ENCODE measurements around the gene FJX1. TPM values are rescaled to one million over a fixed set of nuclear protein-coding genes. Genes with fewer than 3 reads are reported as not detected.
A peak's percentile ranks its signal among the peaks of the same experiment; 100 is the strongest.

The FJX1 gene
- total RNA-seq, 1 donor from 2014 or later, result 34.3 TPM

DNA sequence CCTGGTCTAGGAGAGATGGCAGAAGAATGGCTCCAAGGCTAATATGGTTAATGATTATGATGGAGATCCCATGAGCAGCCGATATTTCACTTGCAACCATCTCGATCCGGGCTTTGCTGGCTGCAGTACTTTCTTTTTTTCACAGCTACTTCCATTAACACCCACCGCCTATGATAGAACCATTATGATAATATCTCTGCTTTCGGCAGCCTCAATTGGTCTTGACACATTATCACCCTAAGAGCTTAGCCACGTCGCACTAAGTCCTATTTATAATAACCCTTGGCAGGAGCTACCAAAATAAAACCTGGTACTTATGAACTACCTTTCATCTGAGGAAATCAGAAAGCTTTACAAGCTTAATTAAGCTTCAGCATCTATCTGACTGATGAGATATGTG is 7.6 kb upstream of the FJX1 start:
- H3K27ac Mint-ChIP-seq (ENCODE audit: unreplicated experiment), result no peak overlapping the region
- no peak overlapping the region for H3K4me3 Mint-ChIP-seq (ENCODE audit: unreplicated experiment)
- H3K36me3 Mint-ChIP-seq (ENCODE audit: low read depth, unreplicated experiment), result no peaks in the 10 kb centered on the region
- no peak for TF ChIP-seq CTCF (IDR thresholded peaks at IDR 0.05; ENCODE audit: unreplicated experiment)
- H3K4me1 Mint-ChIP-seq (ENCODE audit: unreplicated experiment), result peaks cover 13% of the 10 kb centered on the region
- H3K9me3 Mint-ChIP-seq (ENCODE audit: unreplicated experiment), result no peaks in the 10 kb centered on the region
- no peak for DNase-seq (ENCODE audit: low spot score)
- no peaks in the 10 kb centered on the region for H3K27me3 Mint-ChIP-seq (ENCODE audit: unreplicated experiment)

- TF ChIP-seq CTCF (IDR thresholded peaks at IDR 0.05; ENCODE audit: unreplicated experiment), result no peak
- Mint-ChIP-seq H3K36me3 (ENCODE audit: low read depth, unreplicated experiment) (no peaks in the 10 kb centered on the region), H3K9me3 (ENCODE audit: unreplicated experiment) (no peaks in the 10 kb centered on the region), H3K4me1 (ENCODE audit: unreplicated experiment) (peaks cover 17% of the 10 kb centered on the region), H3K27me3 (ENCODE audit: unreplicated experiment) (peaks cover 1% of the 10 kb centered on the region), H3K4me3 (ENCODE audit: unreplicated experiment) (no peak overlapping the region), H3K27ac (ENCODE audit: unreplicated experiment) (no peak overlapping the region)
- no peak for DNase-seq (ENCODE audit: low spot score)
Measured at GRCh38 chr11:35611741-35612140, 6.5 kb upstream of the FJX1 start.

GRCh38 chr11:35614939-35615569 is 3.2 kb upstream of the FJX1 start:
- Mint-ChIP-seq H3K27ac (ENCODE audit: unreplicated experiment) (no peak overlapping the region), H3K36me3 (ENCODE audit: low read depth, unreplicated experiment) (peaks cover 6% of the 10 kb centered on the region), H3K4me1 (ENCODE audit: unreplicated experiment) (peaks cover 20% of the 10 kb centered on the region), H3K9me3 (ENCODE audit: unreplicated experiment) (no peaks in the 10 kb centered on the region), H3K4me3 (ENCODE audit: unreplicated experiment) (no peak overlapping the region), H3K27me3 (ENCODE audit: unreplicated experiment) (peaks cover 12% of the 10 kb centered on the region)
- no peak for DNase-seq (ENCODE audit: low spot score)
- no peak for TF ChIP-seq CTCF (IDR thresholded peaks at IDR 0.05; ENCODE audit: unreplicated experiment)

DNA sequence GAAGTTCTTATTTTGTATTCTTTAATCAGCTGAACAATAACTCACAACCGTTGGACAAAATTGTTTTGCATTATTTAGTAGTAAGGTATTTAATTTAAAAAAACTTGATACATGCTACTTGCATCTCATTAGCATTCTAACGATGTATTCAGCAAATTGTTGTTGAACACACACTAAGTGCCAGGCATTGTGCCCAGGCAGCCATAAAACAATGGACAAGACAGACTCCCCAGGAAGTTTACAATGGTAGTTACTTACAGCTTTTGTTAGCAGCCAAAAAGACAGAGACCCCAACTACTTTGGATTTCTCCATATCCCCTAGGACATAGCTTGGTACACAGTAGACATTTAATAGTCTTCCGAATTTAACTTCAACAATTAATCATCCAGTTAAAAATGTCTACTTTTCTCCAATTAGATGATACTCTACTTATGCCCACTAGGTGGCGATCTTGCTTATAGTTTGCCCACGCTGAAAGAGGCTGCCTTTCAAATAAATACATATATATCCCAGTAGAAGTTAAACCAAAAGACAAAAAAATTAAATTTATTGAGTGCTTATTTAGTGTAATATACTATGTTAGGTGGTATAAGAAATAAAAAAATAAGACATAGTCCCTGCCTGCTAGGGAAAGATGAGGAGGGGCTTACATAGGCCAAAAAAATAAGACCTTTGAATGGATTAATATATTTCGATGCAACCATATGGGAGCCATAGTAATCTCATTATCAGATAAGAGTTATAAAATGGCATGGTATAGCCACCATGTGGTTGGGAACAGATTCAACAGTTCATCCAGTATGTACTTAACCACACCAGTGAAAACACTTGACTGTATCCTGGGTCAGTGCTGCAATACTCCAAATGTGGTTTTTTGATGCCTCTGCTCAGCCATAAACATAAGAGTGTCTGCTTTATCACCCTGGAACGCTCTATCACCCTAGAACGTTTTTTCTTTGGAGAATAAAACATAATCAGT is 2.0 kb upstream of the FJX1 start:
- H3K27me3 Mint-ChIP-seq (ENCODE audit: unreplicated experiment), result peaks cover 12% of the 10 kb centered on the region
- no peaks in the 10 kb centered on the region for H3K9me3 Mint-ChIP-seq (ENCODE audit: unreplicated experiment)
- TF ChIP-seq CTCF (IDR thresholded peaks at IDR 0.05; ENCODE audit: unreplicated experiment), result peak; percentile 89
- no peak overlapping the region for H3K4me3 Mint-ChIP-seq (ENCODE audit: unreplicated experiment)
- H3K27ac Mint-ChIP-seq (ENCODE audit: unreplicated experiment), result peak overlapping the region; percentile 67
- DNase-seq (ENCODE audit: low spot score), result no peak
- peaks cover 6% of the 10 kb centered on the region for H3K36me3 Mint-ChIP-seq (ENCODE audit: low read depth, unreplicated experiment)
- H3K4me1 Mint-ChIP-seq (ENCODE audit: unreplicated experiment), result peaks cover 28% of the 10 kb centered on the region

DNA sequence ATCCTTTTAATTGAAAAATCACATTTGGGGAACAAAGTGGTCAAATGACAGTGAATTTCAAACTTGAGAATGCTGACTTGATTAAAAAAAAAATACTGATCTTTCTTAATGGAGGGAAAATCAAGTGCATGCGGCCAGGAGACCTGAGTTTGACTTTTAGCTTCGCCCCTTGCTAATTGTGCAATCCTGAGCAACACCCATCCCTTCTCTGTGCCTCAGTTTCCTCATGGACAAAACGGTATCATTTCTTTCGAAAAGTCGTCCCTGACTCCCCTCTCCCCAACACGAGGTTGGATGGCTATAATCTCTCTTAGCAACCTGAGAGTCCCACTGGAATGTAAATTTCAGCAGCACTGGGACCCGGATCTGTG is 959 bp upstream of the FJX1 start:
- Mint-ChIP-seq H3K27me3 (ENCODE audit: unreplicated experiment) (peaks cover 12% of the 10 kb centered on the region), H3K27ac (ENCODE audit: unreplicated experiment) (peak overlapping the region; percentile 95), H3K36me3 (ENCODE audit: low read depth, unreplicated experiment) (peaks cover 6% of the 10 kb centered on the region), H3K4me3 (ENCODE audit: unreplicated experiment) (peak overlapping the region; percentile 93), H3K9me3 (ENCODE audit: unreplicated experiment) (no peaks in the 10 kb centered on the region), H3K4me1 (ENCODE audit: unreplicated experiment) (peaks cover 30% of the 10 kb centered on the region)
- no peak for TF ChIP-seq CTCF (IDR thresholded peaks at IDR 0.05; ENCODE audit: unreplicated experiment)
- DNase-seq (ENCODE audit: low spot score), result no peak

All from endothelial cell (in vitro differentiated cells).